HepG2 (cell line): ENCODE results near the gene POLRMT. TPM values are rescaled to one million over a fixed set of nuclear protein-coding genes. Genes with fewer than 3 reads are reported as not detected.
A peak's percentile ranks its signal among the peaks of the same experiment; 100 is the strongest.

Experiments
- ATF5 ChIP-seq: sonication (generic); formaldehyde crosslinking; IDR thresholded peaks from 2 replicates; pipeline ENCODE4 v1.4.0; 2020; ENCODE audit warnings: mild to moderate bottlenecking, low read depth, missing genetic modification reagents
- CBX5 ChIP-seq: sonication (generic); formaldehyde crosslinking; IDR thresholded peaks from 2 replicates; pipeline ENCODE4 v1.4.0; 2020; ENCODE audit warnings: missing genetic modification reagents, borderline replicate concordance
- CENPX ChIP-seq: sonication (generic); formaldehyde crosslinking; IDR thresholded peaks from 2 replicates; pipeline ENCODE4 v1.9.0; 2021; ENCODE audit warnings: mild to moderate bottlenecking, missing genetic modification reagents, moderate library complexity
- DBP ChIP-seq: sonication (generic); formaldehyde crosslinking; IDR thresholded peaks from 2 replicates; pipeline ENCODE4 v1.4.0; 2020; ENCODE audit warnings: missing genetic modification reagents; ENCODE audit errors: not compliant biosample characterization
- KAT7 ChIP-seq: IDR thresholded peaks from 2 replicates; pipeline ENCODE4 v1.6.1; 2018; ENCODE audit warnings: borderline replicate concordance, missing compliant biosample characterization
- KDM5B ChIP-seq: sonication (generic); formaldehyde crosslinking; IDR thresholded peaks from 2 replicates; pipeline ENCODE4 v1.4.0; 2020; ENCODE audit warnings: missing genetic modification reagents, mild to moderate bottlenecking, borderline replicate concordance
- KLF15 ChIP-seq: sonication (generic); formaldehyde crosslinking; IDR thresholded peaks from 2 replicates; pipeline ENCODE4 v1.8.1; 2023; ENCODE audit warnings: borderline replicate concordance, mild to moderate bottlenecking, inconsistent platforms, missing genetic modification reagents, mixed read lengths
- MYNN ChIP-seq: sonication (generic); formaldehyde crosslinking; IDR thresholded peaks from 2 replicates; pipeline ENCODE4 v1.4.0; 2020; ENCODE audit warnings: mild to moderate bottlenecking, low read depth, missing genetic modification reagents
- PHB2 ChIP-seq: fragments of 450-650 bp; IDR thresholded peaks from 2 replicates; pipeline ENCODE4 v1.6.1; 2018; ENCODE audit not compliant: partially characterized antibody
- SALL1 ChIP-seq: sonication (generic); formaldehyde crosslinking; IDR thresholded peaks from 2 replicates; pipeline ENCODE4 v1.8.0; 2022; ENCODE audit warnings: mild to moderate bottlenecking, missing genetic modification reagents
- SALL2 ChIP-seq: sonication (generic); formaldehyde crosslinking; IDR thresholded peaks from 2 replicates; pipeline ENCODE4 v1.8.1; 2023; ENCODE audit warnings: mild to moderate bottlenecking, missing genetic modification reagents, inconsistent platforms
- TMF1 ChIP-seq: sonication (generic); formaldehyde crosslinking; IDR thresholded peaks from 2 replicates; pipeline ENCODE4 v1.8.1; 2022; ENCODE audit warnings: low read depth, missing genetic modification reagents
- ZNF354B ChIP-seq: sonication (generic); formaldehyde crosslinking; IDR thresholded peaks from 2 replicates; pipeline ENCODE4 v1.8.0; 2022; ENCODE audit warnings: mild to moderate bottlenecking, missing genetic modification reagents
- ZNF510 ChIP-seq: sonication (generic); formaldehyde crosslinking; IDR thresholded peaks from 2 replicates; pipeline ENCODE4 v1.4.0; 2020; ENCODE audit warnings: low read depth, mild to moderate bottlenecking, missing genetic modification reagents
- ZNF816 ChIP-seq: sonication (generic); formaldehyde crosslinking; IDR thresholded peaks from 2 replicates; pipeline ENCODE4 v1.8.0; 2022; ENCODE audit warnings: missing genetic modification reagents, mild to moderate bottlenecking, borderline replicate concordance
- ZNF883 ChIP-seq: sonication (generic); formaldehyde crosslinking; IDR thresholded peaks from 2 replicates; pipeline ENCODE4 v1.5.1; 2020; ENCODE audit warnings: mild to moderate bottlenecking, missing genetic modification reagents; ENCODE audit errors: not compliant biosample characterization
- polyA plus RNA-seq, 8 experiments: library from polyadenylated mRNA; depleted of rRNA in 3 of 8; stranded (reverse) in 7 of 8; unstranded in 1 of 8; fragments of >200 nt; fragmentation: Illumina TruSeq in 4 of 8; extraction: Trizol in 4 of 8; gene quantifications; 2 replicates each; pipeline versions ENCODE4 v1.2.1 to v1.2.3, GENCODE V29; 2011 to 2016; ENCODE audit warnings: low read depth in 4 of 8, missing spikeins in 1 of 8, mixed read lengths in 1 of 8; ENCODE audit not compliant: insufficient read depth in 1 of 8
- total RNA-seq, 5 experiments: library from RNA; depleted of rRNA; stranded (reverse); fragments of >200 nt; fragmentation: Illumina TruSeq; extraction: Trizol; gene quantifications; 2 replicates each; pipeline ENCODE4 v1.2.3, GENCODE V29; 2016; ENCODE audit warnings: low read depth in 1 of 5
- TF ChIP-seq, protein P1 (sequence below): sonication (generic); formaldehyde crosslinking; IDR thresholded peaks from 2 replicates; pipeline ENCODE4 v1.4.0; 2020; ENCODE audit warnings: low read depth, mild to moderate bottlenecking, missing genetic modification reagents

Gene POLRMT
- total and polyA plus RNA-seq, 2 of the 13 experiments (the other 11 are each of a cell fraction or from before 2014, with no cell fraction given): 78.0 to 101 TPM

GRCh38 chr19:584240-585001, 48.9 kb downstream of the POLRMT start (continued):
- TF ChIP-seq SALL2 (CRISPR knock-in tag) (peak; percentile 80; the same call in 1 of the 2 replicates), ZNF510 (no peak), ZNF816 (CRISPR knock-in tag) (peak; percentile 86; the same call in 1 of the 2 replicates), TMF1 (CRISPR knock-in tag) (0 out of 2 replicates have a peak, but pooled peaks have one; percentile 22), SALL1 (CRISPR knock-in tag) (peak; percentile 66; the same call in 1 of the 2 replicates), CENPX (CRISPR knock-in tag) (no peak), DBP (CRISPR knock-in tag) (peak; percentile 68), ZNF883 (CRISPR knock-in tag) (peak; percentile 82), CBX5 (CRISPR knock-in tag) (0 out of 2 replicates have a peak, but pooled peaks have one; percentile 49), ATF5 (no peak), KLF15 (CRISPR knock-in tag) (no peak), ZNF354B (CRISPR knock-in tag) (no peak), KAT7 (peak; percentile 49; the same call in 1 of the 2 replicates), MYNN (CRISPR knock-in tag) (no peak), PHB2 (no peak), KDM5B (CRISPR knock-in tag) (peak; percentile 59; the same call in 1 of the 2 replicates)
- TF ChIP-seq, protein P1, sequence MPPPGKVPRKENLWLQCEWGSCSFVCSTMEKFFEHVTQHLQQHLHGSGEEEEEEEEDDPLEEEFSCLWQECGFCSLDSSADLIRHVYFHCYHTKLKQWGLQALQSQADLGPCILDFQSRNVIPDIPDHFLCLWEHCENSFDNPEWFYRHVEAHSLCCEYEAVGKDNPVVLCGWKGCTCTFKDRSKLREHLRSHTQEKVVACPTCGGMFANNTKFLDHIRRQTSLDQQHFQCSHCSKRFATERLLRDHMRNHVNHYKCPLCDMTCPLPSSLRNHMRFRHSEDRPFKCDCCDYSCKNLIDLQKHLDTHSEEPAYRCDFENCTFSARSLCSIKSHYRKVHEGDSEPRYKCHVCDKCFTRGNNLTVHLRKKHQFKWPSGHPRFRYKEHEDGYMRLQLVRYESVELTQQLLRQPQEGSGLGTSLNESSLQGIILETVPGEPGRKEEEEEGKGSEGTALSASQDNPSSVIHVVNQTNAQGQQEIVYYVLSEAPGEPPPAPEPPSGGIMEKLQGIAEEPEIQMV: no peak; the same call in 1 of the 2 replicates
